MM.1S (cell line): Measurements from ENCODE around the gene PTPN22.

ENCODE experiments used
- EZH2 ChIP-seq: fragments of 300-600 bp; sonication (generic); optimal IDR thresholded peaks from 2 replicates; pipeline ENCODE3; 2017; ENCODE audit warnings: low read depth, mild to moderate bottlenecking, antibody characterized with exemption, low read length, mixed read lengths
- TF ChIP-seq, protein P1 (sequence below): fragments of 300-600 bp; sonication (generic); IDR thresholded peaks from 2 replicates; pipeline ENCODE4 v1.5.1; 2016; ENCODE audit warnings: antibody characterized with exemption, low read length, mixed read lengths

DNA sequence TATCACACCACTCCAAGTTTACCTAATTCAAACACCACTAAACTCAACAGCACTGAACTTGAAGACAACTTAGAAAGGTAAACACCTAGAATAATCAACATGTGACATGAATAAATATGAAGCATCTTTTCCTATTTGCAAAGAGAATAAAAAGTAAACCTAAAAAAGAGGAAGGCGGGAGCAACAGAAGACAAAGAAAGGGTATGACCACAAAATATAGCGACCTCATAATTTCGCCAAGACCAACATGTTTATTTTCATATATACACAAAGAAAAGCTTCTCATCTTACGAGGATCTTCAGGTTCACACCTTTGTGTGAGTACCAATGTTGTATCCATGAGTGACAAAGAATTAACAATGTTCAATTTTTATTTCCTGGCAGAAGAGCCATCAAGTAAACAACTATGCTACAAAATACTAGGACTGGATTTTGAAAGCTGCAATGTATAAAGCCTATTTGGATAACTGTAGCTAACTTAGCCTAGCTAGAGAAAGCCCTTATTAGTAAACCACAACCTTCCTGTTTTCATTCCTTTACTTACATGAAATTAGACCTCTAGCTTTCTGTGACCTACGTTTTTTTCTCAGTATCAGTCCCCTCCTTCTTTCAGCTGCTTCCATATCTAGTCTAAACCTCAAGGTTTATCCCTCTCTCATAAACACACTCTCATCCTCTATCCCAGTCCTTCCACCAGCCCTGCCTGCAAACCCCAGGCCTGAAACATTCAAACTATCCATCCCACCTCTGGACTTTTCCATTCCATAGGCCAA lies 91.0 kb downstream of the PTPN22 start:
- TF ChIP-seq EZH2: no peak
- TF ChIP-seq, protein P1, sequence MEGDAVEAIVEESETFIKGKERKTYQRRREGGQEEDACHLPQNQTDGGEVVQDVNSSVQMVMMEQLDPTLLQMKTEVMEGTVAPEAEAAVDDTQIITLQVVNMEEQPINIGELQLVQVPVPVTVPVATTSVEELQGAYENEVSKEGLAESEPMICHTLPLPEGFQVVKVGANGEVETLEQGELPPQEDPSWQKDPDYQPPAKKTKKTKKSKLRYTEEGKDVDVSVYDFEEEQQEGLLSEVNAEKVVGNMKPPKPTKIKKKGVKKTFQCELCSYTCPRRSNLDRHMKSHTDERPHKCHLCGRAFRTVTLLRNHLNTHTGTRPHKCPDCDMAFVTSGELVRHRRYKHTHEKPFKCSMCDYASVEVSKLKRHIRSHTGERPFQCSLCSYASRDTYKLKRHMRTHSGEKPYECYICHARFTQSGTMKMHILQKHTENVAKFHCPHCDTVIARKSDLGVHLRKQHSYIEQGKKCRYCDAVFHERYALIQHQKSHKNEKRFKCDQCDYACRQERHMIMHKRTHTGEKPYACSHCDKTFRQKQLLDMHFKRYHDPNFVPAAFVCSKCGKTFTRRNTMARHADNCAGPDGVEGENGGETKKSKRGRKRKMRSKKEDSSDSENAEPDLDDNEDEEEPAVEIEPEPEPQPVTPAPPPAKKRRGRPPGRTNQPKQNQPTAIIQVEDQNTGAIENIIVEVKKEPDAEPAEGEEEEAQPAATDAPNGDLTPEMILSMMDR: no peak
